Liver (tissue), 9 donors: ENCODE results near the gene GNG12. TPM values are rescaled to one million over a fixed set of nuclear protein-coding genes. Genes with fewer than 3 reads are reported as not detected.

ENCODE experiments used
- DNase-seq: peaks from one replicate; pipeline ENCODE4 v3.0.0-alpha.2; 2017; ENCODE audit warnings: low spot score
- H3K27ac ChIP-seq, 2 donors: one replicate each; pipeline ENCODE4 v1.7.0; 2013; ENCODE audit warnings: inconsistent platforms in 2 of 2, low read length in 2 of 2, control low read depth in 1 of 2, low read depth in 1 of 2, mild to moderate bottlenecking in 1 of 2
- H3K27me3 ChIP-seq, 4 donors: one replicate each; pipeline versions ENCODE4 v1.6.1 to v1.7.0; 2013; ENCODE audit warnings: low read length in 3 of 4, inconsistent platforms in 1 of 4, mild to moderate bottlenecking in 1 of 4, moderate library complexity in 1 of 4; ENCODE audit not compliant: control insufficient read depth in 4 of 4, insufficient read depth in 4 of 4
- H3K36me3 ChIP-seq, 4 donors: one replicate each; pipeline versions ENCODE4 v1.6.1 to v1.7.0; 2013; ENCODE audit warnings: low read length in 3 of 4, mild to moderate bottlenecking in 3 of 4, low read depth in 1 of 4, moderate library complexity in 1 of 4; ENCODE audit not compliant: control insufficient read depth in 4 of 4, insufficient read depth in 3 of 4
- H3K4me1 ChIP-seq, 4 donors: one replicate each; pipeline versions ENCODE4 v1.6.1 to v1.7.0; 2013; ENCODE audit warnings: low read length in 3 of 4, mild to moderate bottlenecking in 3 of 4, moderate library complexity in 1 of 4; ENCODE audit not compliant: control insufficient read depth in 4 of 4, insufficient read depth in 4 of 4
- H3K4me3 ChIP-seq, 3 donors: one replicate each; pipeline versions ENCODE4 v1.6.1 to v1.7.0; 2013; ENCODE audit warnings: low read length in 3 of 3, control low read depth in 1 of 3, low read depth in 1 of 3, mild to moderate bottlenecking in 1 of 3
- H3K9ac ChIP-seq, 2 donors: one replicate each; pipeline ENCODE4 v1.7.0; 2013; ENCODE audit warnings: low read length in 2 of 2, mild to moderate bottlenecking in 2 of 2, moderate library complexity in 2 of 2, control low read depth in 1 of 2, low read depth in 1 of 2
- H3K9me3 ChIP-seq, 4 donors: one replicate each; pipeline versions ENCODE4 v1.6.1 to v1.7.0; 2013; ENCODE audit warnings: low read length in 3 of 4; ENCODE audit not compliant: control insufficient read depth in 4 of 4
- ATF3 ChIP-seq: IDR thresholded peaks from 2 replicates; pipeline ENCODE4 v1.6.1; 2016; ENCODE audit warnings: antibody characterized with exemption
- CTCF ChIP-seq: fragments of 150-350 bp; IDR thresholded peaks from 2 replicates; pipeline ENCODE4 v1.5.1; 2017; ENCODE audit warnings: improper control_type of control experiment, low read depth, low read length; ENCODE audit not compliant: missing input control
- EGR1 ChIP-seq, 2 donors: IDR thresholded peaks; 2 replicates each; pipeline ENCODE4 v1.6.1; 2016 to 2018; ENCODE audit warnings: antibody characterized with exemption in 2 of 2, low read depth in 2 of 2
- FOXA1 ChIP-seq: IDR thresholded peaks from 2 replicates; pipeline ENCODE4 v1.6.1; 2016; ENCODE audit warnings: antibody characterized with exemption
- FOXA2 ChIP-seq: IDR thresholded peaks from 2 replicates; pipeline ENCODE4 v1.6.1; 2016; ENCODE audit warnings: antibody characterized with exemption
- GABPA ChIP-seq, 2 donors: IDR thresholded peaks in 1 of 2; conservative IDR thresholded peaks in 1 of 2; 2 replicates each; pipeline ENCODE4 v1.6.1; 2016; ENCODE audit warnings: antibody characterized with exemption in 2 of 2, mild to moderate bottlenecking in 1 of 2, moderate library complexity in 1 of 2
- HNF4A ChIP-seq, 2 donors: conservative IDR thresholded peaks; 2 replicates each; pipeline ENCODE4 v1.6.1; 2016; ENCODE audit warnings: antibody characterized with exemption in 2 of 2, mild to moderate bottlenecking in 2 of 2
- HNF4G ChIP-seq: IDR thresholded peaks from 2 replicates; pipeline ENCODE4 v1.6.1; 2016; ENCODE audit warnings: antibody characterized with exemption
- JUND ChIP-seq, 2 donors: IDR thresholded peaks; 2 replicates each; pipeline ENCODE4 v1.6.1; 2016; ENCODE audit warnings: antibody characterized with exemption in 2 of 2
- MAX ChIP-seq: IDR thresholded peaks from 2 replicates; pipeline ENCODE4 v1.6.1; 2016; ENCODE audit warnings: antibody characterized with exemption
- NR2F2 ChIP-seq: IDR thresholded peaks from 2 replicates; pipeline ENCODE4 v1.6.1; 2016; ENCODE audit warnings: antibody characterized with exemption
- RAD21 ChIP-seq, 2 donors: IDR thresholded peaks; 2 replicates each; pipeline ENCODE4 v1.6.1; 2016; ENCODE audit warnings: antibody characterized with exemption in 2 of 2, mild to moderate bottlenecking in 2 of 2
- REST ChIP-seq: IDR thresholded peaks from 2 replicates; pipeline ENCODE4 v1.6.1; 2016; ENCODE audit warnings: antibody characterized with exemption, mild to moderate bottlenecking
- RXRA ChIP-seq, 2 donors: IDR thresholded peaks; 2 replicates each; pipeline ENCODE4 v1.6.1; 2017 to 2018; ENCODE audit warnings: antibody characterized with exemption in 2 of 2, mild to moderate bottlenecking in 1 of 2
- SP1 ChIP-seq: IDR thresholded peaks from 2 replicates; pipeline ENCODE4 v1.6.1; 2018; ENCODE audit warnings: antibody characterized with exemption, mild to moderate bottlenecking
- TAF1 ChIP-seq: conservative IDR thresholded peaks from 2 replicates; pipeline ENCODE4 v1.6.1; 2016; ENCODE audit warnings: antibody characterized with exemption, mild to moderate bottlenecking
- YY1 ChIP-seq: IDR thresholded peaks from 2 replicates; pipeline ENCODE4 v1.6.1; 2016; ENCODE audit warnings: antibody characterized with exemption, mild to moderate bottlenecking
- ZBTB33 ChIP-seq: IDR thresholded peaks from 2 replicates; pipeline ENCODE4 v1.6.1; 2016; ENCODE audit warnings: antibody characterized with exemption
- WGBS: extraction: QIAGEN DNeasy Blood & Tissue Kit; methylation state at CpG from one replicate; pipeline ENCODE4 v1.1.7; 2013; 5-methylcytosine and 5-hydroxymethylcytosine counted together
- polyA plus RNA-seq, 2 donors: library from polyadenylated mRNA; stranded (reverse) in 1 of 2; unstranded in 1 of 2; fragments of 200-250 nt in 1 of 2; fragments of >200 nt in 1 of 2; fragmentation: Nextera tagmentation in 1 of 2; extraction: Ambion mirVana in 1 of 2; gene quantifications; one replicate each; pipeline versions ENCODE4 v1.2.1 to v1.2.3, GENCODE V29; 2013 to 2015
- total RNA-seq, 2 donors: library from RNA; depleted of rRNA; stranded (reverse); fragments of >200 nt; gene quantifications; one replicate each; pipeline ENCODE4 v1.2.3, GENCODE V29; 2014
- donor health status: healthy.
- donor health status: healthy.
- donor health status: healthy.
- donor health status: healthy.
- donor health status: healthy.

The GNG12 gene
- total and polyA plus RNA-seq, 4 donors: 15.4 to 26.1 (median 19.7) TPM

- TF ChIP-seq SP1: no peak
- no peak for TF ChIP-seq HNF4A (conservative IDR thresholded peaks at IDR 0.05)
- no peak for TF ChIP-seq YY1
- no peak for TF ChIP-seq ZBTB33
- TF ChIP-seq ATF3: no peak
- no peak for TF ChIP-seq RXRA (IDR thresholded peaks at IDR 0.05)
- no peak for TF ChIP-seq FOXA1
- TF ChIP-seq EGR1 (IDR thresholded peaks at IDR 0.05; ENCODE audit: low read depth in 2 of 2): no peak
- no peak for TF ChIP-seq NR2F2
- no peak for TF ChIP-seq CTCF
- TF ChIP-seq FOXA2: no peak
- no peak for TF ChIP-seq JUND (IDR thresholded peaks at IDR 0.05)
- TF ChIP-seq RAD21 (IDR thresholded peaks at IDR 0.05): no peak
- TF ChIP-seq GABPA (IDR thresholded peaks at IDR 0.05 in 1 of 2, conservative IDR thresholded peaks at IDR 0.05 in 1 of 2): no peak
- TF ChIP-seq HNF4G: no peak
- TF ChIP-seq TAF1: no peak
- Histone ChIP-seq H3K4me3 (no peak overlapping the region), H3K9me3 (no peaks in the 10 kb centered on the region), H3K27me3 (no peaks in the 10 kb centered on the region), H3K9ac (no peak overlapping the region), H3K4me1 (peaks cover 3 to 33% (median 21%) of the 10 kb centered on the region in 4 donors), H3K27ac (peak overlapping the region in 1 of 2 donors; percentile 61), H3K36me3 (no peaks in the 10 kb centered on the region)
- DNase-seq: no peak
- WGBS: 66% methylated on average over 4 of the region's 4 CpGs
Measured at GRCh38 chr1:67716800-67717199, 116.5 kb downstream of the GNG12 start.

GRCh38 chr1:67715819-67716218, 117.4 kb downstream of the GNG12 start:
- 54% methylated on average over 2 of the region's 2 CpGs for WGBS
- TF ChIP-seq ZBTB33 (no peak), MAX (no peak), REST (no peak), NR2F2 (no peak), GABPA (IDR thresholded peaks at IDR 0.05 in 1 of 2, conservative IDR thresholded peaks at IDR 0.05 in 1 of 2) (no peak), RXRA (IDR thresholded peaks at IDR 0.05) (peak; percentile 96), FOXA1 (no peak), HNF4A (conservative IDR thresholded peaks at IDR 0.05) (peak; percentile 57 to 64), SP1 (peak; percentile 53), RAD21 (IDR thresholded peaks at IDR 0.05) (peak in 1 of 2 donors; percentile 23), TAF1 (no peak)
- no peak for DNase-seq

More at GRCh38 chr1:67715819-67716218, 117.4 kb downstream of the GNG12 start:
- peaks cover 3 to 33% (median 21%) of the 10 kb centered on the region in 4 donors for H3K4me1 ChIP-seq
- H3K9ac ChIP-seq: no peak overlapping the region
- H3K4me3 ChIP-seq: no peak overlapping the region
- H3K27me3 ChIP-seq: no peaks in the 10 kb centered on the region
- H3K9me3 ChIP-seq: no peaks in the 10 kb centered on the region
- H3K27ac ChIP-seq: peak overlapping the region in 1 of 2 donors; percentile 5
- no peaks in the 10 kb centered on the region for H3K36me3 ChIP-seq
